HEK293T (cell line): ENCODE results near the gene TRPM5.

Experiments
- BHLHE40 ChIP-seq: fragments of 450-650 bp; IDR thresholded peaks from 2 replicates; pipeline ENCODE4 v1.6.1; 2016; ENCODE audit warnings: mild to moderate bottlenecking, moderate library complexity, borderline replicate concordance
- ELF4 ChIP-seq: fragments of 450-650 bp; IDR thresholded peaks from 2 replicates; pipeline ENCODE4 v1.6.1; 2017; ENCODE audit warnings: antibody characterized with exemption

DNA sequence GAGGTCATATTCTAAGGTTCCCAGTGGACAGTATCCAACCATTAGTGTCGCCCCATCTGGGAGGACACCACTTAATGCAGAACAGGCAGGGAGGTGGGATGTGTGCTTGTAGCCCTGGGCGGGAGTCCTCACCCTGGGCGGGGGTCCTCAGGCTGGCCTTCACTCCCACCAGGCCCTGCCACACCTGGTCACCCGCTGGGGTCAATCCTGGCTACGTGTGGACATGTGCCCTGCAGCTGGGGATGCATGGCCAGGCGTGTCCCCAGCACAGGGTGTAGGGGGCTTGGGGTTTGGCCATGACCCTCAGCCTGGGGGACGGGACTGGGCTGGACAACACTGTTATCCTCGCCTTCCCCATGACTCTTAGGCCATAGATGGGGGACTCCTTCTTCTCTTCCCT lies 18.8 kb downstream of the TRPM5 start:
- TF ChIP-seq BHLHE40 (no peak), ELF4 (no peak)
